SIG-M5 treated with dmso at 0.1 percent for 504 hours (cell line): ENCODE results near the gene SHC2.
"Not testable (repeated sequence)": the region's sequence is repeated elsewhere in the genome, so short reads cannot be mapped to it uniquely, and the experiment has no call there.

Experiments
- DNase-seq: peaks from one replicate; lab custom pipeline; 2025; ENCODE audit not compliant: unreplicated experiment; lab: John Stamatoyannopoulos, UW

Gene SHC2

DNA sequence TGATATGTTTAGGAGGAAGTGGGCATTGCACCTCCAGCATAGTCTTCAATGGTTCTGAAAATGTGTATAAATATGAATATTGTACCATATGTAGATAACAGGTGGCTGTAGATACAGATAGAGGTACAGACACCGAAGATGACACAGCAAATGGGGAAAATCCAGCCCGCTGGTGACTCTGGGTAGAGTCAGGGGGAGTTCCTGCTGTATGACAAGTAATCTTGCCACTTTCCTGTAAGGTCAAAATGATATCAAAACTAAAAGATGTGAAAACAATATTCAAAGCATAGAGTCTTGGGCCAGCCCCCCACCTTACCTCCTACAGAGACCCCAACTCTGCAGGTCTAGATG is 69.7 kb downstream of the SHC2 start:
- DNase-seq = no peak

DNA sequence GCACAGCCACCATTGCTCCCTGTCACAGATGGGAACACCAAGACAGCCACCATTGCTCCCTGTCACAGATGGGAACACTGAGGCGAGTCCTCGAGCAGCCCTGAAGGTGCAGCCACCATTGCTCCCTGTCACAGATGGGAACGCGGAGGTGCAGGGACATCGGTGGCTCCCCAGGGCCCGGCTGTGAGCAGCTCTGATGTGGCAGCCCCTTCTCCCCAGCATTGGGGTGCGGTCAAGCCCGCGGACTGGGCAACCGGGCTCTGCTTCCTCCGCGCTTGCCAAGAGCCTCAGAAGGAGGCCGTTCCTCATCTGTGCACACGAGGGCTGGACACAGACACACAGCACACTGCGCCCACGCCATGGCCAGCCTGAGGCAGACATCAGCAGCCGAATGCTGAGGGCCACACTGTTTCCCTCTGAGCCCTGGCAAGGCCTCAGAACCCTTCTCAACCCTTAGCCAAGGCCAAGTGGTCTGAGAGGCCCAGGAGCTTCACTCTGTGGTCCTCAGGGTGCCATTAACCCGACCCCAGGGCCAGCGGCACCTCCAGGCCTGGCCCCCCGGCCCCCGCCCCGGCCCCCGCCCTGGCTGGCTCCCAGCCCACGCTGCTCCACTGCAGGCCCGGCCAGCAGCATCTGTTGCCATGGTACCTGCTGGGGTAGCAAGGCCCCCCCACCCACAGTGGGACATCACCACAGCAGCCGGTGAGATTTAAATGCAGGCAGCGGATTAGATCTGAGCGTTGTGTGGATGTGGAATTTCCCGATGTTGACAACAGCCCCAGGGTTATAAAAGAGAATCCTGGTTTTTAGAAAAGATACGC is 70.2 kb downstream of the SHC2 start:
- no peak for DNase-seq

DNA sequence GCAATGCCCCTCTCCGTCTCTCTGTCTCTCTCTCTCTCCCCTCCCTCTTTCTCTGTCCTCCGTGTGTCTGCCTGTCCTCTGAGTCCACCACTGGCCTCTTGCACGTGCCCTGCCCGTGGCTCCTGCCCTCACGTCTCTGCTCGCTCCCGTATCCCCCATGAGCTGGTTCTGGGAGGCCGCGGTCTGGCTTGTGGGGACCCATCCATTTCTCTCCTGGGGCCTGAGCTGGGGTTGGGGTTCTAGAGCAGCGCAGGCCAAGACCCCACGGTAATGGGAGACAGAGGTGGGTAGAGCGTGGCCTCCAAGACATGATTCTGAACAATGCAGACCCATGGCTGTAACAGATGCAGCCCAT is 70.9 kb downstream of the SHC2 start:
- no peak for DNase-seq

DNA sequence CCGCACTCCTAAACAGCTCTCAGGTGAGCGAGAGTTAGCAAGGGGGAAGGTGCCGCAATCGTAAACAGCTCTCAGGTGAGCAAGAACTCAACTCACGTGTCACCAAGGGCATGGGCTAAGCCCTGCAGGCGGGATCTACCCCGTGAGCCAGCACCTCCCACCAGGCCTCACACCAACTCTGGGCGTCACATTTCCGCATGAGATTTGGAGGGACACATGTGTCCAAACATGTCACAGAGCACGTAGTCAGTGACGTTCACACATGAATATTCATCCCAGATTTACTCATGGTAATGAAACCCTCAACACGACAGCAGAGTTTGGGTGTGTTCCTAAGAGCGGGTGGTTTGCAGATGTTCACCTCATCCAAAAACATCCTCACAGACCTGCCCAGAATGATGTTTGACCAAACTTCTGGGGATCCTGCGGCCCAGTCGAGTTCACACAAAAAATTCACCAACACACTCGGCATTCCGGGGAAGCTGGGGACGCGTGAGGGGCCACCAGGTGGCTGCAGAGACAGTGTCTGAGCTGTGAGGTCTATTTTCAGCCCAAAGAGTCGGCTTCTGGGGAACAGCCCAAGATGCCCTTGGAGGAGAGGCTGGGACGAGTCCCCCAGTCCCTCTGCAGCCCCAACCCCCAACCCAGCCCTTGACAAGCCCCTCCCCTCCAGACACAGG is 71.4 kb downstream of the SHC2 start:
- no peak for DNase-seq

DNA sequence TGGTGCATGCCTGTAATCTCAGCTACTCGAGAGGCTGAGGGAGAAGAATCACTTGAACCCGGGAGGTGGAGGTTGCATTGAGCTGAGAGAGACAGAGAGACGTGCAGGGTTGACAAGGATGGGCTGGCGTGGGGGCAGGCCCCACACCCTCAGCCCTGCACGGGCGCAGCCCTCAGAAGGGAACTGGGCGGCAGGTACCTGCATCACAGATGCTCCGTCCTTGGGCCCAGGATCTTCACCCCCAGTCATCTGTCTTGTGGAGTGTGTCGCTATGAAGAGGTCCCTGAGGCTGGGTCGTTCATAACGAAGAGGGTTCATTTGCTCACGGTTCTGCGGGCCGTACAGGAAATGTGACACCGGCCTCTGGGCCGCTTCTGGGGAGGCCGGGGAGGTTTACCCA is 72.1 kb downstream of the SHC2 start:
- no peak for DNase-seq

GRCh38 chr19:387777-388176 is 73.1 kb downstream of the SHC2 start:
- DNase-seq = no peak

DNA sequence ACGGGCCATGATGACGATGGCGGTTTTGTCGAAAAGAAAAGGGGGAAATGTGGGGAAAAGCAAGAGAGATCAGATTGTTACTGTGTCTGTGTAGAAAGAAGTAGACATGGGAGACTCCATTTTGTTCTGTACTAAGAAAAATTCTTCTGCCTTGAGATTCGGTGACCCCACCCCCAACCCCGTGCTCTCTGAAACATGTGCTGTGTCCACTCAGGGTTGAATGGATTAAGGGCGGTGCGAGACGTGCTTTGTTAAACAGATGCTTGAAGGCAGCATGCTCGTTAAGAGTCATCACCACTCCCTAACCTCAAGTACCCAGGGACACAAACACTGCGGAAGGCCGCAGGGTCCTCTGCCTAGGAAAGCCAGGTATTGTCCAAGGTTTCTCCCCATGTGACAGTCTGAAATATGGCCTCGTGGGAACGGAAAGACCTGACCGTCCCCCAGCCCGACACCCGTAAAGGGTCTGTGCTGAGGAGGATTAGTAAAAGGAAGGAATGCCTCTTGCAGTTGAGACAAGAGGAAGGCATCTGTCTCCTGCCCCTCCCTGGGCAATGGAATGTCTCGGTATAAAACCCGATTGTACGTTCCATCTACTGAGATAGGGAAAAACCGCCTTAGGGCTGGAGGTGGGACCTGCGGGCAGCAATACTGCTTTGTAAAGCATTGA is 74.1 kb downstream of the SHC2 start:
- DNase-seq = not testable (repeated sequence)

DNA sequence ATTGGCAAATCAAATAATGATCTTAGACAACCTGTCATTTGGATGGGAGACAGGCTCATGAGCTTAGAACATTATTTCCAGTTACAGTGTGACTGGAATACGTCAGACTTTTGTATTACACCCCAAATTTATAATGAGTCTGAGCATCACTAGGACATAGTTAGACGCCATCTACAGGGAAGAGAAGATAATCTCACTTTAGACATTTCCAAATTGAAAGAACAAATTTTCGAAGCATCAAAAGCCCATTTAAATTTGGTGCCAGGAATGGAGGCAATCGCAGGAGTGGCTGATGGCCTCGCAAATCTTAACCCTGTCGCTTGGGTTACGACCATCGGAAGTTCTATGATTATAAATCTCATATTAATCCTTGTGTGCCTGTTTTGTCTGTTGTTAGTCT is 74.6 kb downstream of the SHC2 start:
- DNase-seq = not testable (repeated sequence)

DNA sequence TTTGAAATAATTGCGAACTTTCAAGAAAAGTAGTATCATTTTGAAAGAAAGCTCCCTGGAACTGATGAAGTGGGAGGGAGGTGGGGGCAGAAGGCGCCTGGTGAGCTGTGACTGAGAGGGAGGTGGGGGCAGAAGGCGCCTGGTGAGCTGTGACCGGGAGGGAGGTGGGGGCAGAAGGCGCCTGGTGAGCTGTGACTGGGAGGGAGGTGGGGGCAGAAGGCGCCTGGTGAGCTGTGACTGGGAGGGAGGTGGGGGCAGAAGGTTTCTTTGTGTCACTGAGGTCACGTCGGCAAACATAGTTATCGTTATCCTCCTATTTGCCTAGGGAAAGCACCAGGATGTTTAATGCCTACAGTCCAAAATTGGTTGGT is 76.0 kb downstream of the SHC2 start:
- DNase-seq = no peak

DNA sequence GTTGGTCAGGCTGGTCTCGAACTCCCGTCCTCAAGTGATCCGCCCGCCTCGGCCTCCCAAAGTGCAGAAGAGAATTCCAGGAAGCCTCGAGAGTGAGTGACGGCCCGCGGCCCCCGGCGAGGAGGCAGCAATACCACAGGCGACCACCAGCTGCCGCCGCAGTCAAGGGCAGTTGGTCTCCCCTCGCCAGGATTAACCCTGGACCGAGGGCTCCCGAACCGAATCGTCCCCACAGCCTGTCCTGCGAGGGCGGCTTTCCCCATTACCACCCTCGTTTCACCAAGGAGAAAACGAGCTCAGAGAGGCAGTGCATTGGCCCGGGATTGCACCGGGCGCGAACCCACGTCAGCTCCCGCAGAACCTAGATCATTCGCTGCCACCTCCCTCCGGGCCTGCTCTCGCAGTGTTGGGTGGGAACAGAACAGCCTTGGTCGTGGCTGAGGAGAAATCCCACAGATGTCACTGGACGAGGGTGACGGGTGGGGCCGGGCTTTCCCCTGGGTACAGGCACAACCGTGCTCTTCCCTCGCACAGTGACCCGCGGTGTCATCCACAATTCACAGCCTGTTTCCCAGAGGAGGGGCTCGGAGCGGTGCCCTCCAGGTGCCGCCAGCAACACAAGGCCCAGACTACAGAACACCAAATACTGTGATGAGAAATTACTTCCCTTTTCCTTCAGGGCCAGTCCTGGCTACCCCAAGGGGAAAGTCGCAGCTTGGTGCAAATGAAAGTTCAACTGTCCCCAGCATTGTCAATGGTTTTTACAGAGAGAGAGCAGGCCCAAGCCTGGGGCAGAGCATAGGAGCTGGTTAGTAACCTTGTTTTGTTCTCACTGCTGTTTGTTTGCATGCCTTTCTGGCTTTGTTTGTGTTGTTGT is 76.7 kb downstream of the SHC2 start:
- no peak for DNase-seq

DNA sequence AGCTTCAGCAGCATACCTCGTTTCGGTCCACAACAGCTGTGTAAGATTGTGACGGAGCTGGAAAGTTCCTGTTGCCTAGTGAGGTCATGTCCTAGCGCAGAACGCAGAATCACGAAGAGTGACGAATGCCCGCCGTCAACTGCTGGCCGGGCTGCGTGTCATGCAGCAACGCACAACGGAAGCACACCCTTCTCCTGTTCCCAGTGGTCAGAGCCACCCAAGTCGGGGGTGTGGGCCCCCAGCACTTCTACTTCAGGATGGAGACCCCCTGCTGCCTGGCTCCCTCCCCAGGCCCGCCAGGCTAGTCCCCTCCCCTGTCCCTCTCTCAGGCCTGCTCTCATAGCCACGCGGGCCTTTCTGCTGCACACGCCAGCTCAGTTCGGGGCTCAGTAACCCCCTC is 77.8 kb downstream of the SHC2 start:
- no peak for DNase-seq

- DNase-seq = not testable (repeated sequence)
These were observed 78.3 kb downstream of the SHC2 start for GRCh38 chr19:382578-382977.

GRCh38 chr19:381901-382300 is 78.9 kb downstream of the SHC2 start:
- DNase-seq = not testable (repeated sequence)

GRCh38 chr19:380618-381219 is 80.1 kb downstream of the SHC2 start:
- DNase-seq = not testable (repeated sequence)

- DNase-seq = no peak
These were observed 81.0 kb downstream of the SHC2 start for GRCh38 chr19:379796-380195.

GRCh38 chr19:378706-379105 is 82.1 kb downstream of the SHC2 start:
- no peak for DNase-seq

- no peak for DNase-seq
These were observed 82.8 kb downstream of the SHC2 start for GRCh38 chr19:377801-378581.

DNA sequence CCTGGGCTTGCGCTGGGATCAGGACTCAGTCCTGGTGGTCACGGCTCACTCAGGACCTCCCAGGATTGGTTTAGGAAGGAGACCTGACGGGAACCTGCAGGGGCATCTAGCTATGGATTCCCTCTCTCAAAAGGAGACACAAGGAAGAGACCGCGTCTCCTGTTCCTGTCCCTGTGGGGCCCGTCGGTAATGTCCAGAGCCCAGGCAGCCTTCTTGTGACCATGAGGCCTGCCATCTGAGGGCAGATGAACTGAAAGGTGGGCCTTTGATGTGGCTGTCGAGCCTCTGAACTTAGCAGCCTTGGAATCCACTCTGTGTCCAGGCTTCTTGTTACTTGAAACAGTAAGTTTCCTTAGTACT is 84.7 kb downstream of the SHC2 start:
- no peak for DNase-seq

DNA sequence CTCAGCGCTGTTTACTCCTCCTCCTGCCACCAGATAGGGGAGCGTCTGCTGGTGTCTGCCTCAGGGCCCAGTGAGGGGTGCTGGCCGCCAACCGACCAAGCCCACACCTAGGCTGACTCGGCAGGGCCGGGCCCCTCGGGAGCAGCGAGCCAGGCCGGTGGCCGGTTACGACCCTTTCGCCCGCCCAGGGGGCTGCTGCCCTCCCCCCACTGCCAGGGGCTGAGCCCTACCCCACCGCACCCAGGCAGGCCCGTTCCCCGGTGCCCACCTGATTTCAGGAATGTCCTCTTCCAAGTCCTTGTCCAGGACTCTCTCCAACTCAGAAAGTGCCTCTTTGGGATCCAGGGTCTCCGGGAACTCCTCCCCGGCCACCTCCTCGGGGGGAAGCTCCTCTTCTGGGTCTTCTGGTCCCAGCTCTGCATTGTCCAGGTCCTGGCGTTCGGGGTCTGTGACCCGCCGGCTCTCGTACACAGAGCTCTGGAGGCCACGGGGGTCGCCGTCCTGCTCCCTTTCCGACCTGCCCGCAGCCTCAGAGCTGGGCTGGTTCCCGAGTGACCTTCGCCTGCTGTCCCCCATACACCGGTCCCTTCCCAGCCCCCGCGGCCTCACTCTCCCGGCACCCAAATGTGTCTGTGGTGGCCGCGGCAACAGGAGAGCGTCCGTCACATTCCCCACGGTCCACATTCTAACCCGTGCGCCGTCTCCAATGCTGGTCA is 85.3 kb downstream of the SHC2 start:
- DNase-seq = no peak

GRCh38 chr19:374886-375235 is 86.0 kb downstream of the SHC2 start:
- no peak for DNase-seq
